PC-9 (cell line): Measurements from ENCODE around the gene RNF43. TPM values are rescaled to one million over a fixed set of nuclear protein-coding genes. Genes with fewer than 3 reads are reported as not detected.
"Not testable (repeated sequence)": the region's sequence is repeated elsewhere in the genome, so short reads cannot be mapped to it uniquely, and the experiment has no call there.

Experiments used
- BruUV-seq: library from RNA; stranded (reverse); fragments of 400-500 nt; replicated peaks from 2 replicates; lab custom pipeline; 2021; lab: Mats Ljungman, UMichigan
- CTCF ChIA-PET: fragments of 300-600 bp; sonication (Branson Sonifier 250); formaldehyde crosslinking; loops from one replicate; lab custom pipeline; 2022; ENCODE audit warnings: antibody characterized with exemption; lab: Charles Lee
- POLR2A ChIA-PET: fragments of 300-600 bp; sonication (Branson Sonifier 250); formaldehyde crosslinking; loops from one replicate; lab custom pipeline; 2022; ENCODE audit warnings: antibody characterized with exemption; ENCODE audit not compliant: unreplicated experiment; lab: Charles Lee
- DNase-seq, 2 experiments: peaks; one replicate each; pipeline versions ENCODE4 v3.0.0 to v3.0.0-alpha.2; 2015 to 2022; ENCODE audit warnings: mixed read lengths in 1 of 2
- H2AFZ ChIP-seq: fragments of 200-600 bp; sonication (generic); 2 replicates; pipeline ENCODE4 v1.8.1; 2017; ENCODE audit warnings: antibody characterized with exemption
- H3F3A ChIP-seq: fragments of 200-600 bp; sonication (generic); 2 replicates; pipeline ENCODE4 v1.8.1; 2017; ENCODE audit warnings: antibody characterized with exemption, mild to moderate bottlenecking, low read depth; ENCODE audit not compliant: insufficient read depth
- H3K27ac ChIP-seq: fragments of 200-600 bp; sonication (generic); 2 replicates; pipeline ENCODE4 v1.6.1; 2016; ENCODE audit warnings: mixed run types
- H3K27me3 ChIP-seq: fragments of 200-600 bp; sonication (generic); 2 replicates; pipeline ENCODE4 v1.6.1; 2016; ENCODE audit warnings: low read depth, mixed run types; ENCODE audit not compliant: insufficient read depth
- H3K36me3 ChIP-seq: fragments of 200-600 bp; sonication (generic); 2 replicates; pipeline ENCODE4 v1.6.1; 2016; ENCODE audit warnings: low read depth, mixed run types
- H3K4me1 ChIP-seq: fragments of 200-600 bp; sonication (generic); replicated peaks from 2 replicates; pipeline ENCODE4 v1.6.1; 2016; ENCODE audit warnings: mixed run types; ENCODE audit not compliant: insufficient read depth
- H3K4me2 ChIP-seq: fragments of 200-600 bp; sonication (generic); 2 replicates; pipeline ENCODE4 v1.6.1; 2017; ENCODE audit warnings: mixed run types
- H3K4me3 ChIP-seq: fragments of 200-600 bp; sonication (generic); 2 replicates; pipeline ENCODE4 v1.6.1; 2016; ENCODE audit warnings: mixed run types
- H3K79me2 ChIP-seq: fragments of 200-600 bp; sonication (generic); 2 replicates; pipeline ENCODE4 v1.6.1; 2017; ENCODE audit warnings: low read depth, mixed run types
- H3K9me2 ChIP-seq: fragments of 200-600 bp; sonication (generic); 2 replicates; pipeline ENCODE4 v1.8.1; 2017; ENCODE audit warnings: mild to moderate bottlenecking; ENCODE audit not compliant: insufficient read depth
- H3K9me3 ChIP-seq: fragments of 200-600 bp; sonication (generic); 2 replicates; pipeline ENCODE4 v1.8.1; 2016; ENCODE audit warnings: low read depth; ENCODE audit not compliant: insufficient read depth
- H4K20me1 ChIP-seq: fragments of 200-600 bp; sonication (generic); 2 replicates; pipeline ENCODE4 v1.8.1; 2017; ENCODE audit not compliant: insufficient read depth
- CTCF ChIP-seq: fragments of 200-600 bp; sonication (generic); conservative IDR thresholded peaks from 2 replicates; pipeline ENCODE4 v1.6.1; 2017; ENCODE audit warnings: mixed run types, antibody characterized with exemption, mild to moderate bottlenecking, moderate library complexity
- EZH2 ChIP-seq: fragments of 200-600 bp; sonication (generic); IDR thresholded peaks from 2 replicates; pipeline ENCODE4 v1.8.0; 2017; ENCODE audit warnings: antibody characterized with exemption, low read depth
- intact Hi-C: fragments of 100-400 bp; cut with micrococcal nuclease; formaldehyde crosslinking; loops from one replicate; pipeline ENCODE4 v1.10.0; 2022; ENCODE audit not compliant: unreplicated experiment
- total RNA-seq: library from RNA; stranded (reverse); gene quantifications from 2 replicates; pipeline ENCODE4 v1.2.3, GENCODE V29; 2021

The RNF43 gene
- total RNA-seq, 1 experiment from 2014 or later = 0.33 TPM

GRCh38 chr17:58398574-58399266 is 18.6 kb downstream of the RNF43 start:
- H3K27me3 ChIP-seq = 0 out of 2 replicates have a peak, but pooled peaks cover 15% of the 10 kb centered on the region
- H3K9me2 ChIP-seq = no peaks in the 10 kb centered on the region
- BruUV-seq = no TSS peak
- H3K9me3 ChIP-seq = no peaks in the 10 kb centered on the region; the same call in 1 of the 2 replicates
- H4K20me1 ChIP-seq = no peaks in the 10 kb centered on the region
- no peak overlapping the region for H3K4me3 ChIP-seq
- ChIA-PET POLR2A (no interaction called here), CTCF (no interaction called here)
- TF ChIP-seq EZH2 = no peak
- TF ChIP-seq CTCF = no peak
- no peak overlapping the region for H3K4me2 ChIP-seq
- H2AFZ ChIP-seq = no peak overlapping the region
- H3K27ac ChIP-seq = no peak overlapping the region
- DNase-seq = no peak
- H3K36me3 ChIP-seq = no peaks in the 10 kb centered on the region
- H3K79me2 ChIP-seq = no peaks in the 10 kb centered on the region
- intact Hi-C loops = no loop called here
- peaks cover 20% of the 10 kb centered on the region; the same call in 1 of the 2 replicates for H3F3A ChIP-seq
- peaks cover 36% of the 10 kb centered on the region for H3K4me1 ChIP-seq

GRCh38 chr17:58397421-58397820 is 19.9 kb downstream of the RNF43 start:
- H3K4me3 ChIP-seq, BruUV-seq, H3K9me2 ChIP-seq, intact Hi-C loops, H3K9me3 ChIP-seq, DNase-seq, H3K27ac ChIP-seq, H4K20me1 ChIP-seq, H3K79me2 ChIP-seq, POLR2A ChIA-PET, H2AFZ ChIP-seq, CTCF ChIA-PET, H3K36me3 ChIP-seq, H3K4me2 ChIP-seq: not testable (repeated sequence)
- Histone ChIP-seq H3K27me3 (peaks cover 20% of the 10 kb centered on the region; the same call in 1 of the 2 replicates), H3F3A (peaks cover 20% of the 10 kb centered on the region; the same call in 1 of the 2 replicates), H3K4me1 (peaks cover 28% of the 10 kb centered on the region)

- Histone ChIP-seq H3K9me3 (no peaks in the 10 kb centered on the region; the same call in 1 of the 2 replicates), H3K36me3 (no peaks in the 10 kb centered on the region), H3K4me2 (no peak overlapping the region), H3K4me1 (peaks cover 27% of the 10 kb centered on the region), H3K9me2 (no peaks in the 10 kb centered on the region), H3K79me2 (no peaks in the 10 kb centered on the region), H4K20me1 (no peaks in the 10 kb centered on the region), H2AFZ (no peak overlapping the region), H3K4me3 (no peak overlapping the region), H3K27ac (no peak overlapping the region), H3K27me3 (peaks cover 25% of the 10 kb centered on the region; the same call in 1 of the 2 replicates), H3F3A (peaks cover 7% of the 10 kb centered on the region; the same call in 1 of the 2 replicates)
- intact Hi-C loops = no loop called here
- ChIA-PET CTCF (no interaction called here), POLR2A (no interaction called here)
- BruUV-seq = no TSS peak
- no peak for DNase-seq
- no peak for TF ChIP-seq CTCF
- TF ChIP-seq EZH2 = no peak
Observed at GRCh38 chr17:58396173-58396572, 21.2 kb downstream of the RNF43 start.
